WTC11 (cell line): ENCODE data around the gene PTPRF. TPM values are rescaled to one million over a fixed set of nuclear protein-coding genes. Genes with fewer than 3 reads are reported as not detected.
"Not testable (repeated sequence)": the region's sequence is repeated elsewhere in the genome, so short reads cannot be mapped to it uniquely, and the experiment has no call there.

Experiments
- ATAC-seq: fragments of 200-7000 bp; cut with Tn5 transposase; 2 replicates; pipeline ENCODE4 v1.10.0; 2021; ENCODE audit warnings: mild to moderate bottlenecking, moderate library complexity
- CTCF ChIA-PET: fragments of 300-600 bp; sonication (Branson Sonifier 250); formaldehyde crosslinking; loops from one replicate; lab custom pipeline; 2021; ENCODE audit warnings: antibody characterized with exemption; lab: Charles Lee
- POLR2A ChIA-PET: fragments of 350-600 bp; sonication (Branson Sonifier 250); formaldehyde crosslinking; loops from one replicate; lab custom pipeline; 2021; ENCODE audit warnings: antibody characterized with exemption; lab: Charles Lee
- DNase-seq: peaks from one replicate; pipeline ENCODE4 v3.0.0; 2021; ENCODE audit warnings: low spot score
- H3K27ac Mint-ChIP-seq: 2 replicates; pipeline ENCODE4 v1.8.0; 2021; ENCODE audit warnings: mixed read lengths
- H3K27me3 Mint-ChIP-seq: 2 replicates; pipeline ENCODE4 v1.8.0; 2021; ENCODE audit warnings: low read depth, mild to moderate bottlenecking, moderate library complexity, mixed read lengths
- H3K36me3 Mint-ChIP-seq: 2 replicates; pipeline ENCODE4 v1.8.0; 2021; ENCODE audit warnings: mixed read lengths
- H3K4me1 Mint-ChIP-seq: 2 replicates; pipeline ENCODE4 v1.8.0; 2022; ENCODE audit warnings: mixed read lengths
- H3K4me3 Mint-ChIP-seq: 2 replicates; pipeline ENCODE4 v1.8.0; 2021; ENCODE audit warnings: mild to moderate bottlenecking, moderate library complexity, mixed read lengths
- H3K9me3 Mint-ChIP-seq: 2 replicates; pipeline ENCODE4 v1.8.0; 2021; ENCODE audit warnings: mixed read lengths
- AFF4 ChIP-seq: sonication (generic); formaldehyde crosslinking; IDR thresholded peaks from 2 replicates; pipeline ENCODE4 v1.8.1; 2023; ENCODE audit warnings: mild to moderate bottlenecking, missing genetic modification reagents, borderline replicate concordance
- ATF1 ChIP-seq: sonication (generic); formaldehyde crosslinking; IDR thresholded peaks from 2 replicates; pipeline ENCODE4 v1.8.1; 2023; ENCODE audit warnings: mild to moderate bottlenecking, moderate library complexity, missing genetic modification reagents
- CDX4 ChIP-seq: fragments of 250-450 bp; sonication (Bioruptor Pico); IDR thresholded peaks from 2 replicates; pipeline ENCODE4 v1.9.0; 2021; ENCODE audit warnings: moderate library complexity, mild to moderate bottlenecking, inconsistent platforms, borderline replicate concordance
- ELF4 ChIP-seq: sonication (generic); formaldehyde crosslinking; IDR thresholded peaks from 2 replicates; pipeline ENCODE4 v1.8.1; 2022; ENCODE audit warnings: low read depth, mild to moderate bottlenecking, moderate library complexity, missing genetic modification reagents
- MYBL2 ChIP-seq: sonication (generic); formaldehyde crosslinking; IDR thresholded peaks from 2 replicates; pipeline ENCODE4 v1.8.1; 2023; ENCODE audit warnings: mild to moderate bottlenecking, moderate library complexity, missing genetic modification reagents
- NFATC4 ChIP-seq: fragments of 250-450 bp; sonication (Bioruptor Pico); IDR thresholded peaks from 2 replicates; pipeline ENCODE4 v1.9.0; 2021; ENCODE audit warnings: mild to moderate bottlenecking
- NFYB ChIP-seq: sonication (generic); formaldehyde crosslinking; conservative IDR thresholded peaks from 2 replicates; pipeline ENCODE4 v1.8.0; 2022; ENCODE audit warnings: low read depth, missing genetic modification reagents
- NR3C1 ChIP-seq: sonication (generic); formaldehyde crosslinking; conservative IDR thresholded peaks from 2 replicates; pipeline ENCODE4 v1.8.1; 2023; ENCODE audit warnings: low read depth, mild to moderate bottlenecking, missing genetic modification reagents
- PRDM15 ChIP-seq: sonication (generic); formaldehyde crosslinking; IDR thresholded peaks from 2 replicates; pipeline ENCODE4 v1.8.0; 2022; ENCODE audit warnings: missing genetic modification reagents
- USF1 ChIP-seq: sonication (generic); formaldehyde crosslinking; IDR thresholded peaks from 2 replicates; pipeline ENCODE4 v1.8.0; 2022; ENCODE audit warnings: mild to moderate bottlenecking, missing genetic modification reagents
- ZBTB21 ChIP-seq: sonication (generic); formaldehyde crosslinking; IDR thresholded peaks from 2 replicates; pipeline ENCODE4 v1.8.1; 2023; ENCODE audit warnings: mild to moderate bottlenecking, missing genetic modification reagents, borderline replicate concordance
- total RNA-seq: library from RNA; stranded (reverse); gene quantifications from 3 replicates; pipeline ENCODE4 v1.2.3, GENCODE V29; 2021
- TF ChIP-seq, protein P1 (sequence below): fragments of 250-450 bp; sonication (Bioruptor Pico); conservative IDR thresholded peaks from 2 replicates; pipeline ENCODE4 v1.9.0; 2021; ENCODE audit warnings: mild to moderate bottlenecking
- TF ChIP-seq, protein P2 (sequence below): sonication (generic); formaldehyde crosslinking; IDR thresholded peaks from 2 replicates; pipeline ENCODE4 v1.8.0; 2022; ENCODE audit warnings: mild to moderate bottlenecking, missing genetic modification reagents
- TF ChIP-seq, protein P3 (sequence below): sonication (generic); formaldehyde crosslinking; IDR thresholded peaks from 2 replicates; pipeline ENCODE4 v1.8.1; 2023; ENCODE audit warnings: mild to moderate bottlenecking, missing genetic modification reagents, moderate library complexity

The PTPRF gene
- total RNA-seq, 1 experiment from 2014 or later, result 248 TPM

GRCh38 chr1:43645461-43645860 lies 114.8 kb downstream of the PTPRF start:
- no peak for TF ChIP-seq USF1 (CRISPR knock-in tag)
- TF ChIP-seq, protein P1, sequence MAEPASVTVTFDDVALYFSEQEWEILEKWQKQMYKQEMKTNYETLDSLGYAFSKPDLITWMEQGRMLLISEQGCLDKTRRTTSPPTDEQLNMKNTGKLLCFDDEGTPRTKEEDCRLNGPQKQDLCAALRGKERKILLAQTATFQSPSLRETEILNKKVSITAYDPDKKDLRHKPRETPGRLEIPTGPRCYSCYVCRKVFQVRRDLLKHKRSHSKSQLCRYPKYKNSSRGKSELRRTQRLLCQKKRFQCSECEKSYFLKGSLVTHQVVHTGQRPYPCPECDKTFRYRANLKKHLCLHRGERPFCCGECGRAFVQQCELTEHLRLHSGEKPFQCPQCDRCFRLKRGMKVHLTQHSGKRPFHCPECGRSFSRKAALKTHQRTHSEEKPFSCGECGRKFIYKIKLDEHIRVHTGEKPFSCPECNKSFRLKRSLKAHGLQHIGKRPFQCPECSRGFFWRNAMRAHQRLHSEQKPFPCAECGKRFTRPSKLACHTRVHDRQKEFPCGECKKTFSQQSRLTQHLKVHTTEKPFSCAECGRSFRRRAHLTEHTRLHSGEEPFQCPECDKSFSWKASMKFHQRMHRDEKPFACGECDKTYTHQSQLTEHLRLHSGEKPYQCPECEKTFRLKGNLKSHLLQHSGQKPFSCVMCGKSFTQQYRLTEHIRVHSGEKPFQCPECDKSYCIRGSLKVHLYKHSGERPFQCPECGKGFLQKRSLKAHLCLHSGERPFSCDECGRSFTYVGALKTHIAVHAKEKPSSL (CRISPR knock-in tag), result no peak
- no peak for TF ChIP-seq ZBTB21 (CRISPR knock-in tag)
- no peak for TF ChIP-seq NR3C1 (CRISPR knock-in tag)
- TF ChIP-seq, protein P2, sequence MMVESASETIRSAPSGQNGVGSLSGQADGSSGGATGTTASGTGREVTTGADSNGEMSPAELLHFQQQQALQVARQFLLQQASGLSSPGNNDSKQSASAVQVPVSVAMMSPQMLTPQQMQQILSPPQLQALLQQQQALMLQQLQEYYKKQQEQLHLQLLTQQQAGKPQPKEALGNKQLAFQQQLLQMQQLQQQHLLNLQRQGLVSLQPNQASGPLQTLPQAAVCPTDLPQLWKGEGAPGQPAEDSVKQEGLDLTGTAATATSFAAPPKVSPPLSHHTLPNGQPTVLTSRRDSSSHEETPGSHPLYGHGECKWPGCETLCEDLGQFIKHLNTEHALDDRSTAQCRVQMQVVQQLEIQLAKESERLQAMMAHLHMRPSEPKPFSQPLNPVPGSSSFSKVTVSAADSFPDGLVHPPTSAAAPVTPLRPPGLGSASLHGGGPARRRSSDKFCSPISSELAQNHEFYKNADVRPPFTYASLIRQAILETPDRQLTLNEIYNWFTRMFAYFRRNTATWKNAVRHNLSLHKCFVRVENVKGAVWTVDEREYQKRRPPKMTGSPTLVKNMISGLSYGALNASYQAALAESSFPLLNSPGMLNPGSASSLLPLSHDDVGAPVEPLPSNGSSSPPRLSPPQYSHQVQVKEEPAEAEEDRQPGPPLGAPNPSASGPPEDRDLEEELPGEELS, result no peak
- TF ChIP-seq NFATC4, result no peak
- no peak for TF ChIP-seq MYBL2 (CRISPR knock-in tag)
- no peak for TF ChIP-seq AFF4 (CRISPR knock-in tag)
- TF ChIP-seq PRDM15 (CRISPR knock-in tag), result no peak
- TF ChIP-seq NFYB (CRISPR knock-in tag), result no peak
- no peak for TF ChIP-seq ATF1 (CRISPR knock-in tag)
- TF ChIP-seq CDX4 (CRISPR knock-in tag), result no peak
- TF ChIP-seq ELF4, result no peak
- TF ChIP-seq, protein P3, sequence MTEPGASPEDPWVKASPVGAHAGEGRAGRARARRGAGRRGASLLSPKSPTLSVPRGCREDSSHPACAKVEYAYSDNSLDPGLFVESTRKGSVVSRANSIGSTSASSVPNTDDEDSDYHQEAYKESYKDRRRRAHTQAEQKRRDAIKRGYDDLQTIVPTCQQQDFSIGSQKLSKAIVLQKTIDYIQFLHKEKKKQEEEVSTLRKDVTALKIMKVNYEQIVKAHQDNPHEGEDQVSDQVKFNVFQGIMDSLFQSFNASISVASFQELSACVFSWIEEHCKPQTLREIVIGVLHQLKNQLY, result no peak
- TF ChIP-seq, all 79 proteins: peak for 0
- no peak overlapping the region for H3K4me3 Mint-ChIP-seq
- no peaks in the 10 kb centered on the region for H3K9me3 Mint-ChIP-seq

GRCh38 chr1:43647331-43647730 lies 116.6 kb downstream of the PTPRF start:
- H3K9me3 Mint-ChIP-seq, POLR2A ChIA-PET, DNase-seq, H3K4me3 Mint-ChIP-seq, H3K36me3 Mint-ChIP-seq, H3K27ac Mint-ChIP-seq, ATAC-seq: not testable (repeated sequence)
- CTCF ChIA-PET, result interaction anchor here (0.6 to 0.7 kb wide), 2 partner anchors 14 to 288 kb away, joined by 3 read pairs; no protein-coding TSS in a partner anchor
- Mint-ChIP-seq H3K4me1 (peaks cover 16% of the 10 kb centered on the region), H3K27me3 (peaks cover 29% of the 10 kb centered on the region)

More at GRCh38 chr1:43645461-43645860, 114.8 kb downstream of the PTPRF start:
- ChIA-PET CTCF (interaction anchor here (1.1 to 2.5 kb wide), 3 partner anchors 8 to 289 kb away, joined by 3 to 9 read pairs (median 8); no protein-coding TSS in a partner anchor), POLR2A (interaction anchor here (1.1 kb wide), 1 partner anchor 55 kb away, joined by 3 read pairs; no protein-coding TSS in a partner anchor)
- H3K36me3 Mint-ChIP-seq, result no peaks in the 10 kb centered on the region
- peaks cover 38% of the 10 kb centered on the region for H3K27me3 Mint-ChIP-seq
- peaks cover 4% of the 10 kb centered on the region for H3K4me1 Mint-ChIP-seq
- ATAC-seq (no peak), DNase-seq (no peak)
- no peak overlapping the region for H3K27ac Mint-ChIP-seq
